ENCODE data around the gene IGSF11. TPM values are rescaled to one million over a fixed set of nuclear protein-coding genes. Genes with fewer than 3 reads are reported as not detected.

IGSF11 gene
- total RNA-seq, 1 donor from 2014 or later = 1.1 TPM

- FAIRE-seq (no peak), DNase-seq (ENCODE audit: low read depth) (no peak)
- no peak overlapping the region for H3K4me3 ChIP-seq (ENCODE audit: low read depth, low read length)
- no peaks in the 10 kb centered on the region for H3K36me3 ChIP-seq (ENCODE audit: control insufficient read depth, insufficient read depth, low read length)
- TF ChIP-seq CTCF (IDR thresholded peaks at IDR 0.05; ENCODE audit: insufficient read depth, low read length, severe bottlenecking) = no peak
- H3K27me3 ChIP-seq (ENCODE audit: control insufficient read depth, insufficient read depth, low read length) = no peaks in the 10 kb centered on the region
These were observed 92.0 kb downstream of the IGSF11 start for GRCh38 chr3:118942671-118943070.

- FAIRE-seq = no peak
- TF ChIP-seq CTCF (IDR thresholded peaks at IDR 0.05; ENCODE audit: insufficient read depth, low read length, severe bottlenecking) = no peak
These were observed 92.5 kb downstream of the IGSF11 start for GRCh38 chr3:118942195-118942594.

GRCh38 chr3:118941236-118941635, 93.4 kb downstream of the IGSF11 start:
- H3K4me3 ChIP-seq (ENCODE audit: low read depth, low read length) = no peak overlapping the region
- DNase-seq (ENCODE audit: low read depth) (no peak), FAIRE-seq (no peak)
- no peaks in the 10 kb centered on the region for H3K36me3 ChIP-seq (ENCODE audit: control insufficient read depth, insufficient read depth, low read length)
- no peaks in the 10 kb centered on the region for H3K27me3 ChIP-seq (ENCODE audit: control insufficient read depth, insufficient read depth, low read length)
- TF ChIP-seq CTCF (IDR thresholded peaks at IDR 0.05; ENCODE audit: insufficient read depth, low read length, severe bottlenecking) = no peak

More at GRCh38 chr3:118942195-118942594, 92.5 kb downstream of the IGSF11 start:
- Histone ChIP-seq H3K36me3 (ENCODE audit: control insufficient read depth, insufficient read depth, low read length) (no peaks in the 10 kb centered on the region), H3K4me3 (ENCODE audit: low read depth, low read length) (no peak overlapping the region), H3K27me3 (ENCODE audit: control insufficient read depth, insufficient read depth, low read length) (no peaks in the 10 kb centered on the region)
- DNase-seq (ENCODE audit: low read depth) = no peak

GRCh38 chr3:118938183-118938961, 96.3 kb downstream of the IGSF11 start:
- Histone ChIP-seq H3K36me3 (ENCODE audit: control insufficient read depth, insufficient read depth, low read length) (no peaks in the 10 kb centered on the region), H3K27me3 (ENCODE audit: control insufficient read depth, insufficient read depth, low read length) (no peaks in the 10 kb centered on the region), H3K4me3 (ENCODE audit: low read depth, low read length) (no peak overlapping the region)
- DNase-seq (ENCODE audit: low read depth) (peak; percentile 81), FAIRE-seq (no peak)
- TF ChIP-seq CTCF (IDR thresholded peaks at IDR 0.05; ENCODE audit: insufficient read depth, low read length, severe bottlenecking) = no peak

GRCh38 chr3:118936811-118937210, 97.8 kb downstream of the IGSF11 start:
- TF ChIP-seq CTCF (IDR thresholded peaks at IDR 0.05; ENCODE audit: insufficient read depth, low read length, severe bottlenecking) = no peak
- Histone ChIP-seq H3K36me3 (ENCODE audit: control insufficient read depth, insufficient read depth, low read length) (no peaks in the 10 kb centered on the region), H3K27me3 (ENCODE audit: control insufficient read depth, insufficient read depth, low read length) (no peaks in the 10 kb centered on the region), H3K4me3 (ENCODE audit: low read depth, low read length) (no peak overlapping the region)
- DNase-seq (ENCODE audit: low read depth) (peak; percentile 7), FAIRE-seq (no peak)

Data from bronchial epithelial cell (primary cell).